HepG2 (cell line): ENCODE data around the gene TRPC6. TPM values are rescaled to one million over a fixed set of nuclear protein-coding genes. Genes with fewer than 3 reads are reported as not detected.

Experiments used
- ATAC-seq: fragments of 200-7000 bp; cut with Tn5 transposase; 3 replicates; pipeline ENCODE4 v1.9.1; 2020; ENCODE audit warnings: mild to moderate bottlenecking, moderate library complexity
- BruUV-seq: library from RNA; stranded (reverse); fragments of 400-500 nt; replicated peaks from 2 replicates; lab custom pipeline; 2021; lab: Mats Ljungman, UMichigan
- CTCF ChIA-PET: fragments of 300-600 bp; formaldehyde crosslinking; extraction: SDS; loops from one replicate; lab custom pipeline; 2021; ENCODE audit warnings: low total read pairs, inconsistent platforms, low intra/inter-chr PET ratio; lab: Yijun Ruan, JAX
- POLR2A ChIA-PET: fragments of 350-600 bp; sonication (Branson Sonifier 250); formaldehyde crosslinking; loops from one replicate; lab custom pipeline; 2020; ENCODE audit warnings: antibody characterized with exemption, inconsistent platforms; lab: Yijun Ruan, JAX
- DNase-seq: peaks from one replicate; pipeline ENCODE4 v3.0.0-alpha.2; 2015; ENCODE audit warnings: low spot score
- FAIRE-seq: peaks from 3 replicates; lab custom pipeline; 2011; peaks lifted over from hg19 to GRCh38; lab: Jason Lieb, UNC
- H2AFZ ChIP-seq: one replicate; pipeline ENCODE4 v1.6.1; 2011; ENCODE audit warnings: low read length, inconsistent platforms
- H3K27ac ChIP-seq: fragments of 300-600 bp; 3 replicates; pipeline ENCODE4 v1.8.0; 2011; ENCODE audit warnings: mixed run types, mild to moderate bottlenecking, mixed read lengths, low read length, inconsistent platforms; ENCODE audit not compliant: insufficient read depth; ENCODE audit errors: extremely low read length
- H3K27me3 ChIP-seq, 2 experiments: fragments of 200-600 bp in 1 of 2; 2 replicates in 1 of 2; 3 replicates in 1 of 2; pipeline versions ENCODE4 v1.6.0 to v1.8.0; 2011; ENCODE audit warnings: low read length in 2 of 2, mild to moderate bottlenecking in 2 of 2, moderate library complexity in 2 of 2, inconsistent platforms in 1 of 2; ENCODE audit not compliant: insufficient read depth in 2 of 2, control insufficient read depth in 1 of 2
- H3K36me3 ChIP-seq, 2 experiments: fragments of 200-600 bp in 1 of 2; replicated peaks in 1 of 2; 2 replicates in 1 of 2; 3 replicates in 1 of 2; pipeline versions ENCODE4 v1.5.1 to v1.8.0; 2011; ENCODE audit warnings: low read length in 2 of 2, inconsistent platforms in 1 of 2; ENCODE audit not compliant: insufficient read depth in 2 of 2, control insufficient read depth in 1 of 2
- H3K4me1 ChIP-seq: 2 replicates; pipeline ENCODE4 v1.5.1; 2012; ENCODE audit warnings: low read length, inconsistent platforms; ENCODE audit not compliant: insufficient read depth
- H3K4me2 ChIP-seq: 2 replicates; pipeline ENCODE4 v1.6.0; 2011; ENCODE audit warnings: low read depth, low read length, inconsistent platforms
- H3K4me3 ChIP-seq, 3 experiments: fragments of 200-600 bp in 1 of 3; sonication (generic), shearing (Covaris generic) in 1 of 3; replicated peaks in 1 of 3; 2 replicates each; pipeline ENCODE4 v1.5.1; 2011 to 2016; ENCODE audit warnings: low read length in 3 of 3, inconsistent platforms in 2 of 3, low read depth in 2 of 3, mild to moderate bottlenecking in 2 of 3, control low read depth in 1 of 3, mixed read lengths in 1 of 3; ENCODE audit not compliant: insufficient read depth in 1 of 3
- H3K79me2 ChIP-seq: one replicate; pipeline ENCODE4 v1.6.1; 2011; ENCODE audit warnings: low read length, inconsistent platforms; ENCODE audit not compliant: insufficient read depth
- H3K9ac ChIP-seq: 2 replicates; pipeline ENCODE4 v1.6.0; 2011; ENCODE audit warnings: mild to moderate bottlenecking, low read depth, low read length, inconsistent platforms; ENCODE audit not compliant: insufficient read depth
- H3K9me3 ChIP-seq: 2 replicates; pipeline ENCODE4 v1.5.1; 2012; ENCODE audit warnings: mild to moderate bottlenecking, low read length
- H4K20me1 ChIP-seq: 2 replicates; pipeline ENCODE4 v1.6.0; 2011; ENCODE audit warnings: inconsistent platforms, mild to moderate bottlenecking, low read length, moderate library complexity; ENCODE audit not compliant: insufficient read depth
- ATF7 ChIP-seq, 2 experiments: fragments of 450-650 bp in 1 of 2; sonication (generic) in 1 of 2; formaldehyde crosslinking in 1 of 2; IDR thresholded peaks; 2 replicates each; pipeline versions ENCODE4 v1.4.0 to v1.6.1; 2016 to 2020; ENCODE audit warnings: antibody characterized with exemption in 1 of 2, mild to moderate bottlenecking in 1 of 2, missing genetic modification reagents in 1 of 2
- CCDC6 ChIP-seq: sonication (generic); formaldehyde crosslinking; IDR thresholded peaks from 2 replicates; pipeline ENCODE4 v1.8.1; 2022; ENCODE audit warnings: mild to moderate bottlenecking, missing genetic modification reagents, moderate library complexity
- CREB1 ChIP-seq, 2 experiments: fragments of 450-650 bp in 1 of 2; IDR thresholded peaks; 2 replicates each; pipeline ENCODE4 v1.6.1; 2016 to 2017; ENCODE audit warnings: control low read depth in 1 of 2, mild to moderate bottlenecking in 1 of 2, missing compliant biosample characterization in 1 of 2, missing genetic modification characterization in 1 of 2
- ISL2 ChIP-seq: sonication (generic); formaldehyde crosslinking; IDR thresholded peaks from 2 replicates; pipeline ENCODE4 v1.5.0; 2020; ENCODE audit warnings: missing genetic modification reagents
- NFKBIZ ChIP-seq: IDR thresholded peaks from 2 replicates; pipeline ENCODE4 v1.6.1; 2018; ENCODE audit warnings: missing genetic modification reagents, missing compliant biosample characterization
- PHF20 ChIP-seq: sonication (generic); formaldehyde crosslinking; IDR thresholded peaks from 2 replicates; pipeline ENCODE4 v1.5.0; 2020; ENCODE audit warnings: mild to moderate bottlenecking, missing genetic modification reagents
- RXRA ChIP-seq: sonication (generic); formaldehyde crosslinking; IDR thresholded peaks from 2 replicates; pipeline ENCODE4 v1.5.1; 2020; ENCODE audit warnings: missing genetic modification reagents
- SMARCE1 ChIP-seq: fragments of 450-650 bp; IDR thresholded peaks from 2 replicates; pipeline ENCODE4 v1.6.1; 2017; ENCODE audit warnings: borderline replicate concordance
- ZBTB1 ChIP-seq: sonication (generic); formaldehyde crosslinking; IDR thresholded peaks from 2 replicates; pipeline ENCODE4 v1.4.0; 2020; ENCODE audit warnings: missing genetic modification reagents, borderline replicate concordance
- ZBTB7B ChIP-seq: sonication (generic); formaldehyde crosslinking; IDR thresholded peaks from 2 replicates; pipeline ENCODE4 v1.4.0; 2020; ENCODE audit warnings: missing genetic modification reagents
- ZNF20 ChIP-seq: sonication (generic); formaldehyde crosslinking; IDR thresholded peaks from 2 replicates; pipeline ENCODE4 v1.4.0; 2020; ENCODE audit warnings: mild to moderate bottlenecking, moderate library complexity, missing genetic modification reagents
- ZNF496 ChIP-seq: sonication (generic); formaldehyde crosslinking; IDR thresholded peaks from 2 replicates; pipeline ENCODE4 v1.8.1; 2023; ENCODE audit warnings: mild to moderate bottlenecking, moderate library complexity, missing genetic modification reagents; ENCODE audit not compliant: insufficient replicate concordance
- ZNF543 ChIP-seq: sonication (generic); formaldehyde crosslinking; IDR thresholded peaks from 2 replicates; pipeline ENCODE4 v1.4.0; 2020; ENCODE audit warnings: mild to moderate bottlenecking, missing genetic modification reagents
- WGBS: methylation state at CpG from one replicate; pipeline ENCODE4 v1.1.6; 2017; ENCODE audit warnings: low lambda C conversion rate; 5-methylcytosine and 5-hydroxymethylcytosine counted together
- in situ Hi-C: cut with HindIII; loops from 2 replicates; pipeline ENCODE4 v1.10.0; 2017; ENCODE audit warnings: low pct_unique_long_range_greater_than_20kb; ENCODE audit not compliant: extremely low pct_ligation_motif_present
- intact Hi-C: fragments of 100-400 bp; cut with micrococcal nuclease; formaldehyde crosslinking; loops from one replicate; pipeline ENCODE4 v1.10.0; 2022; ENCODE audit not compliant: unreplicated experiment
- polyA plus RNA-seq, 8 experiments: library from polyadenylated mRNA; depleted of rRNA in 3 of 8; stranded (reverse) in 7 of 8; unstranded in 1 of 8; fragments of >200 nt; fragmentation: Illumina TruSeq in 4 of 8; extraction: Trizol in 4 of 8; gene quantifications; 2 replicates each; pipeline versions ENCODE4 v1.2.1 to v1.2.3, GENCODE V29; 2011 to 2016; ENCODE audit warnings: low read depth in 4 of 8, missing spikeins in 1 of 8, mixed read lengths in 1 of 8; ENCODE audit not compliant: insufficient read depth in 1 of 8
- total RNA-seq, 5 experiments: library from RNA; depleted of rRNA; stranded (reverse); fragments of >200 nt; fragmentation: Illumina TruSeq; extraction: Trizol; gene quantifications; 2 replicates each; pipeline ENCODE4 v1.2.3, GENCODE V29; 2016; ENCODE audit warnings: low read depth in 1 of 5
- TF ChIP-seq, protein P1 (sequence below): sonication (generic); formaldehyde crosslinking; IDR thresholded peaks from 2 replicates; pipeline ENCODE4 v1.5.0; 2020; ENCODE audit warnings: mild to moderate bottlenecking, missing genetic modification reagents
- TF ChIP-seq, protein P2 (sequence below): sonication (generic); formaldehyde crosslinking; IDR thresholded peaks from 2 replicates; pipeline ENCODE4 v1.8.1; 2023; ENCODE audit warnings: mild to moderate bottlenecking, inconsistent platforms, moderate library complexity, missing genetic modification reagents, borderline replicate concordance
- TF ChIP-seq, protein P3 (sequence below): sonication (generic); formaldehyde crosslinking; IDR thresholded peaks from 2 replicates; pipeline ENCODE4 v1.4.0; 2020; ENCODE audit warnings: mild to moderate bottlenecking, missing genetic modification reagents

TRPC6 gene
- total and polyA plus RNA-seq, 2 of the 13 experiments (the other 11 are each of a cell fraction or from before 2014, with no cell fraction given): not detected

DNA sequence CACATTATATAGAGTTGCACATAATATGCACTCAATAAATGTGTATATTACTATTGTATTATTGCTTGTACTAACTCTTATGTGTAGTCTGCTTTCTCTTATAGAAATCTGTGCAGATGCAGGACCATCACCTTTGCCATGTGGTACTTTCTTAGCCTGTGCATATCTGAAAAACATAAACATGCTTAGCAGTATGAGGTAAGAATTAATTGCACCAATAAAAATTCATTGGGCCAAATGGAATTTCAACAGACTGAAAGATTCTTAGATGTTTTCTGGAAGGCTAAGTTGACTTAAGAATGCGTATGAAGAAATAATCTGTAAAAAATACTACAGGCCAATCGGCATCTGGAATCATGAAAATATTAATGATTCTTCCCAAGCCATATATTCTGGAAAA lies 55.3 kb downstream of the TRPC6 start:
- no peak for TF ChIP-seq ZNF496 (CRISPR knock-in tag)
- TF ChIP-seq SMARCE1: no peak
- no peak for TF ChIP-seq PHF20 (CRISPR knock-in tag)
- TF ChIP-seq, protein P1, sequence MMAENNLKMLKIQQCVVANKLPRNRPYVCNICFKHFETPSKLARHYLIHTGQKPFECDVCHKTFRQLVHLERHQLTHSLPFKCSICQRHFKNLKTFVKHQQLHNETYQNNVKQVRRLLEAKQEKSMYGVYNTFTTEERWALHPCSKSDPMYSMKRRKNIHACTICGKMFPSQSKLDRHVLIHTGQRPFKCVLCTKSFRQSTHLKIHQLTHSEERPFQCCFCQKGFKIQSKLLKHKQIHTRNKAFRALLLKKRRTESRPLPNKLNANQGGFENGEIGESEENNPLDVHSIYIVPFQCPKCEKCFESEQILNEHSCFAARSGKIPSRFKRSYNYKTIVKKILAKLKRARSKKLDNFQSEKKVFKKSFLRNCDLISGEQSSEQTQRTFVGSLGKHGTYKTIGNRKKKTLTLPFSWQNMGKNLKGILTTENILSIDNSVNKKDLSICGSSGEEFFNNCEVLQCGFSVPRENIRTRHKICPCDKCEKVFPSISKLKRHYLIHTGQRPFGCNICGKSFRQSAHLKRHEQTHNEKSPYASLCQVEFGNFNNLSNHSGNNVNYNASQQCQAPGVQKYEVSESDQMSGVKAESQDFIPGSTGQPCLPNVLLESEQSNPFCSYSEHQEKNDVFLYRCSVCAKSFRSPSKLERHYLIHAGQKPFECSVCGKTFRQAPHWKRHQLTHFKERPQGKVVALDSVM (CRISPR knock-in tag): no peak
- no peak for TF ChIP-seq ZNF543 (CRISPR knock-in tag)
- no peak for TF ChIP-seq CREB1 (IDR thresholded peaks at IDR 0.05)
- TF ChIP-seq CREB1 (CRISPR knock-in tag; IDR thresholded peaks at IDR 0.05): no peak
- TF ChIP-seq, protein P2, sequence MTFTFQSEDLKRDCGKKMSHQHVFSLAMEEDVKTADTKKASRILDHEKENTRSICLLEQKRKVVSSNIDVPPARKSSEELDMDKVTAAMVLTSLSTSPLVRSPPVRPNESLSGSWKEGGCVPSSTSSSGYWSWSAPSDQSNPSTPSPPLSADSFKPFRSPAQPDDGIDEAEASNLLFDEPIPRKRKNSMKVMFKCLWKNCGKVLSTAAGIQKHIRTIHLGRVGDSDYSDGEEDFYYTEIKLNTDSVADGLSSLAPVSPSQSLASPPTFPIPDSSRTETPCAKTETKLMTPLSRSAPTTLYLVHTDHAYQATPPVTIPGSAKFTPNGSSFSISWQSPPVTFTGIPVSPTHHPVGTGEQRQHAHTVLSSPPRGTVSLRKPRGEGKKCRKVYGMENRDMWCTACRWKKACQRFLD (CRISPR knock-in tag): no peak
- no peak for TF ChIP-seq CCDC6 (CRISPR knock-in tag)
- no peak for TF ChIP-seq ZBTB1 (CRISPR knock-in tag)
- TF ChIP-seq ZNF20: no peak
- TF ChIP-seq RXRA (CRISPR knock-in tag): no peak
- TF ChIP-seq ISL2: no peak
- TF ChIP-seq, protein P3, sequence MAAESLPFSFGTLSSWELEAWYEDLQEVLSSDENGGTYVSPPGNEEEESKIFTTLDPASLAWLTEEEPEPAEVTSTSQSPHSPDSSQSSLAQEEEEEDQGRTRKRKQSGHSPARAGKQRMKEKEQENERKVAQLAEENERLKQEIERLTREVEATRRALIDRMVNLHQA: no peak
- TF ChIP-seq ZBTB7B (CRISPR knock-in tag): no peak
- no peak for TF ChIP-seq ATF7 (IDR thresholded peaks at IDR 0.05)
- no peak for TF ChIP-seq ATF7 (CRISPR knock-in tag; IDR thresholded peaks at IDR 0.05)
- TF ChIP-seq NFKBIZ: no peak

More for the DNA sequence above, 55.3 kb downstream of the TRPC6 start:
- H3K9ac ChIP-seq: no peak overlapping the region
- H4K20me1 ChIP-seq: no peaks in the 10 kb centered on the region
- WGBS: 43% methylated on average over 2 of the region's 2 CpGs
- H3K4me3 ChIP-seq: no peak overlapping the region
- no peak overlapping the region for H2AFZ ChIP-seq
- ATAC-seq (no peak), DNase-seq (no peak), FAIRE-seq (no peak)
- H3K79me2 ChIP-seq: no peaks in the 10 kb centered on the region
- in situ Hi-C loops: no loop called here
- CTCF ChIA-PET: no interaction called here
- intact Hi-C loops: no loop called here
- no peak overlapping the region for H3K4me2 ChIP-seq
- H3K4me1 ChIP-seq: no peaks in the 10 kb centered on the region
- no TSS peak for BruUV-seq
- H3K36me3 ChIP-seq: no peaks in the 10 kb centered on the region
- POLR2A ChIA-PET: no interaction called here
- no peaks in the 10 kb centered on the region for H3K9me3 ChIP-seq
- H3K27ac ChIP-seq: no peak overlapping the region
- H3K27me3 ChIP-seq: no peaks in the 10 kb centered on the region
